GM12801 (cell line): ENCODE data around the gene PAAF1.

Experiments used
- TF ChIP-seq, protein P1 (sequence below): IDR thresholded peaks from one replicate; pipeline ENCODE4 v1.5.1; 2011; ENCODE audit warnings: control low read depth; ENCODE audit not compliant: insufficient read length; ENCODE audit errors: extremely low read depth

The PAAF1 gene

GRCh38 chr11:73976451-73977151, 99.8 kb downstream of the PAAF1 start:
- TF ChIP-seq, protein P1, sequence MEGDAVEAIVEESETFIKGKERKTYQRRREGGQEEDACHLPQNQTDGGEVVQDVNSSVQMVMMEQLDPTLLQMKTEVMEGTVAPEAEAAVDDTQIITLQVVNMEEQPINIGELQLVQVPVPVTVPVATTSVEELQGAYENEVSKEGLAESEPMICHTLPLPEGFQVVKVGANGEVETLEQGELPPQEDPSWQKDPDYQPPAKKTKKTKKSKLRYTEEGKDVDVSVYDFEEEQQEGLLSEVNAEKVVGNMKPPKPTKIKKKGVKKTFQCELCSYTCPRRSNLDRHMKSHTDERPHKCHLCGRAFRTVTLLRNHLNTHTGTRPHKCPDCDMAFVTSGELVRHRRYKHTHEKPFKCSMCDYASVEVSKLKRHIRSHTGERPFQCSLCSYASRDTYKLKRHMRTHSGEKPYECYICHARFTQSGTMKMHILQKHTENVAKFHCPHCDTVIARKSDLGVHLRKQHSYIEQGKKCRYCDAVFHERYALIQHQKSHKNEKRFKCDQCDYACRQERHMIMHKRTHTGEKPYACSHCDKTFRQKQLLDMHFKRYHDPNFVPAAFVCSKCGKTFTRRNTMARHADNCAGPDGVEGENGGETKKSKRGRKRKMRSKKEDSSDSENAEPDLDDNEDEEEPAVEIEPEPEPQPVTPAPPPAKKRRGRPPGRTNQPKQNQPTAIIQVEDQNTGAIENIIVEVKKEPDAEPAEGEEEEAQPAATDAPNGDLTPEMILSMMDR, result no peak

DNA sequence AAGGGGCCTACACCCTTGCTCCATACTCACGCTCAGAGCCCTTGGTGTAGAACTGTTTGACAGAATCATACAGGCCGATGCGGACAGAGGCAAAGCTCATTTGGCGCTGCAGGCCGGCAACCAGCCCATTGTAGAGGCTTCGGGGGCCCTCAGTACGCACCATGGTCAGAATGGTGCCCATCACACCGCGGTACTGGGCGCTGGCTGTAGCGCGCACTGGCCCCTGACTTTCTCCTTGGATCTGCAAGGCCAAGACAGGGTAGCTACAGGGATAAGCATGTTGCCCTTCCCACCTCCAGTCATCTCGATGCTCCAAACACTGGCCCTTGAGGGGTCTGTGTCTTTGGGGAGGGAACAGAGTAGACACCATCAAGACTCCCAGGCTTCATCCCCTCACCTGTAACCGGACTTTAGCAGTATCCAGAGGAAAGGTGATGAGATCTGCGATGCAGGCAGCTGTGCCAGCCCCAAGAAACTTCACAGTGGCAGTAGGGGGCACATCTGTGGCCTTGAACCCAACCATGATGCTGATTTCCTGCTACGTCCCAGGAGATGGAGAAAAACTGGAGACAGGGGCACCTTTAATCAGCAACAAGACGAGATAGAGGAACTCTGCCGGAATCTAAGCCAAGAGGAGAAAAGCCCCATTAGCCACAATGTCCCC, 101.2 kb downstream of the PAAF1 start:
- TF ChIP-seq, protein P1, result no peak

DNA sequence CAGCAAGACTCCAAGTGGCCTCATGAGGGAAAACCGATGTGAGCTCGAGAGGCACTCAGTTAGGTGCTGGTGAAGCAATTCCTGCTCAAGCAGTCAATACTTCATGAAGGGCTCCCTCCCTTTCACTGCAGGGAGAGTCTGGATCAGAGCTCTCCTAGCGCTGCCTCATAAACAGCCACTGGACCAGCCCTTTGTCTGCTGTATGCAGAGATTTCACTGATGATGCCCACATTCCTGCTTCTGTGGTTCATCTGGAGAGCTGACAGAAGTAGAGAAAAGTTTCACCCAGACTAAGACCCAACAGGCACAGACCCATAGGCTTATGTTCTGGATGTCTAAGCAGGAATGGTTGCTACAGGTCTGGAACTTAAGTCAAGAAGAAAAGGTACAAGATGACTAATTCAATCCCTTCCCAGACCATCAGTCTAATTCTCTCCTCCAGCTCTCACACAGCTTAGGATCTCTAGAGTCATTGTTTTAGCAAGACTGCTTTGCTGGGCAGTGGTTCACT, 101.8 kb downstream of the PAAF1 start:
- TF ChIP-seq, protein P1, result no peak

DNA sequence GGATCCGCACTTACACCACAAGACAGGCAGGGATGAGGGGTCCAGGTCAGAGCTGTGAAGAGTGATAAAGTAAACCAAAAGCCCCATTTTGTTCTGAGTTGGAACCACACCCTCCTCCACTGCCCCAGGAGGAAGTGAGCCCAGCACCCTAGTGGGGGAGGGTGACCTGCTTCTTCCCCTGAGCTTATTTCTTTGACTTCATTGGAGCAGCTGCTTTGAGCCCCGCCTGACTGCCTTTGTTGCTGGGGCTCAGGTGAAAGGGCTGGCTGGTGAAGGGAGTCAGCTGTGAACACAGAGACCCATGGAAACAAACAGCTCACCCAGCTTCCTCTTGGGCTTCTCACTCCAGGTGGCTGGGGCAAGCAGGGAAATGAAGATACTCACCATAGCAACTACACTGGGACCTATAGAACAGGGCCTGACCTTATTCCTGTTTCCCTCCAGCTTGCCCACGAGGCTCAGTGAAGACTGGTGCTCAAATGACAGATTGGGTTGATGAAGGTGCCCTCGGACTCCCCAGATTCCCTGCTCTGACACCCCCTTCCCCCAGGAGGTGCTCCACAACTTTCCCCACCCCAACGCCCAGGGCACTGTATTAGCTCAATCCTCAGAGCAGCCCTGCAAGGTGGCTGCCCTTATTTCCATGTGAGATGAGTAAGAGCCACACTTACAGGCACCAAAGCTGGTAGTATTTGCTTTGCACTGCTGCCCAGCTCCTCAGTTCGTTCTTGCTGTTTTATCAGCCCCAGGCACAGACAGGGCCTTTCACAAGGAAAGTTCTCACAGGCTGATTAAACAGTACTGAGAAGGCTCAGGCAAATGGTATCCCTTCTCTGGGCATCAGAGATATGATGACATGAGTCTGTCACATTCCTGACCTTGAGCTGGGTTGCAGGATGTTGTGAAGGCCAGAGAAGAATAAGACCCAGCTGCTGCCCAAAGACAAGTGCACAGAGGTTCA, 103.5 kb downstream of the PAAF1 start:
- TF ChIP-seq, protein P1, result no peak
